Sigmoid colon (tissue), 7 donors: ENCODE results near the gene SFT2D3. TPM values are rescaled to one million over a fixed set of nuclear protein-coding genes. Genes with fewer than 3 reads are reported as not detected.
A peak's percentile ranks its signal among the peaks of the same experiment; 100 is the strongest.

ENCODE experiments used
- DNase-seq: peaks from one replicate; pipeline ENCODE4 v3.0.0-alpha.2; 2019
- H3K27ac ChIP-seq, 4 donors: fragments of 200-600 bp; sonication (generic); one replicate each; pipeline ENCODE4 v1.5.1; 2016 to 2019; ENCODE audit warnings: mild to moderate bottlenecking in 1 of 4
- H3K27me3 ChIP-seq, 3 donors: fragments of 200-600 bp; sonication (generic); one replicate each; pipeline ENCODE4 v1.5.1; 2019; ENCODE audit warnings: mild to moderate bottlenecking in 1 of 3
- H3K36me3 ChIP-seq, 4 donors: fragments of 200-600 bp; sonication (generic); one replicate each; pipeline ENCODE4 v1.5.1; 2016 to 2019
- H3K4me1 ChIP-seq, 4 donors: fragments of 200-600 bp; sonication (generic); one replicate each; pipeline ENCODE4 v1.5.1; 2017 to 2019
- H3K4me3 ChIP-seq, 4 donors: fragments of 200-600 bp; sonication (generic); one replicate each; pipeline ENCODE4 v1.5.1; 2017 to 2019; ENCODE audit warnings: mild to moderate bottlenecking in 2 of 4, moderate library complexity in 1 of 4
- H3K9me3 ChIP-seq, 4 donors: fragments of 200-600 bp in 3 of 4; sonication (generic) in 3 of 4; one replicate each; pipeline versions ENCODE4 v1.5.1 to v1.6.1; 2013 to 2019
- CTCF ChIP-seq, 4 experiments: fragments of 450-650 bp in 3 of 4; fragments of 200-600 bp in 1 of 4; IDR thresholded peaks; one replicate each; pipeline ENCODE4 v1.5.1; 2016 to 2019; ENCODE audit warnings: antibody characterized with exemption in 4 of 4, mild to moderate bottlenecking in 3 of 4, moderate library complexity in 2 of 4
- EP300 ChIP-seq, 4 donors: sonication (generic); formaldehyde crosslinking; IDR thresholded peaks; one replicate each; pipeline ENCODE4 v1.6.1; 2017; ENCODE audit warnings: antibody characterized with exemption in 4 of 4
- POLR2A ChIP-seq, 2 donors: fragments of 450-650 bp; IDR thresholded peaks; one replicate each; pipeline ENCODE4 v1.6.1; 2016; ENCODE audit warnings: antibody characterized with exemption in 2 of 2, mild to moderate bottlenecking in 2 of 2, moderate library complexity in 2 of 2
- POLR2AphosphoS5 ChIP-seq, 4 donors: sonication (generic); formaldehyde crosslinking; IDR thresholded peaks; one replicate each; pipeline ENCODE4 v1.6.1; 2017; ENCODE audit warnings: antibody characterized with exemption in 4 of 4
- WGBS, 2 donors: extraction: QIAGEN DNeasy Blood & Tissue Kit; methylation state at CpG; one replicate each; pipeline ENCODE4 v1.1.7; 2013; 5-methylcytosine and 5-hydroxymethylcytosine counted together
- intact Hi-C: fragments of 100-400 bp; cut with DNase I; formaldehyde crosslinking; loops from one replicate; pipeline ENCODE4 v1.15.1; 2023
- polyA plus RNA-seq, 3 donors: library from polyadenylated mRNA; stranded (reverse); fragments of 200-250 nt; gene quantifications; one replicate each; pipeline ENCODE4 v1.2.3, GENCODE V29; 2013
- total RNA-seq, 4 donors: library from RNA; depleted of rRNA; stranded (reverse); fragments of >200 nt; gene quantifications; one replicate each; pipeline ENCODE4 v1.1.0, GENCODE V29; 2016
- donor health status: healthy with polysubstance abuse.
- donor health status: Bipolar disorder and iron deficiency.
- donor health status: healthy.

Gene SFT2D3
- total and polyA plus RNA-seq, 7 donors: 1.4 to 8.6 (median 6.5) TPM

- peak overlapping the region; percentile 86 to 97 (median 92) for H3K27ac ChIP-seq
- H3K4me1 ChIP-seq: peaks cover 0 to 98% (median 96%) of the 10 kb centered on the region in 4 donors
- H3K27me3 ChIP-seq: no peaks in the 10 kb centered on the region
- H3K36me3 ChIP-seq: peaks cover 0 to 12% (median 4%) of the 10 kb centered on the region in 4 donors
- intact Hi-C loops: no loop called here
- WGBS, 2 donors: 83 to 85% methylated on average over 9 of the region's 9 CpGs
- peak; percentile 74 for DNase-seq
- H3K4me3 ChIP-seq: peak overlapping the region; percentile 26 to 52 (median 44)
- no peaks in the 10 kb centered on the region for H3K9me3 ChIP-seq
- TF ChIP-seq POLR2AphosphoS5 (IDR thresholded peaks at IDR 0.05) (peak; percentile 63 to 88 (median 76)), EP300 (IDR thresholded peaks at IDR 0.05) (peak in 2 of 4 donors; percentile 40 to 64), CTCF (IDR thresholded peaks at IDR 0.05) (no peak)
These were observed 38.2 kb upstream of the SFT2D3 start for GRCh38 chr2:127662937-127663565.

- peak overlapping the region; percentile 26 to 52 (median 44) for H3K4me3 ChIP-seq
- TF ChIP-seq POLR2AphosphoS5 (IDR thresholded peaks at IDR 0.05) (no peak), EP300 (IDR thresholded peaks at IDR 0.05) (no peak), POLR2A (IDR thresholded peaks at IDR 0.05) (no peak), CTCF (IDR thresholded peaks at IDR 0.05) (no peak)
- H3K27me3 ChIP-seq: no peaks in the 10 kb centered on the region
- 70 to 76% methylated on average over 6 of the region's 6 CpGs for WGBS, 2 donors
- peak overlapping the region; percentile 86 to 97 (median 92) for H3K27ac ChIP-seq
- H3K9me3 ChIP-seq: no peaks in the 10 kb centered on the region
- DNase-seq: peak; percentile 58
- peaks cover 0 to 12% (median 5%) of the 10 kb centered on the region in 4 donors for H3K36me3 ChIP-seq
- peaks cover 0 to 96% (median 92%) of the 10 kb centered on the region in 4 donors for H3K4me1 ChIP-seq
- intact Hi-C loops: no loop called here
These were observed 37.7 kb upstream of the SFT2D3 start for GRCh38 chr2:127663566-127664064.

- H3K27ac ChIP-seq: peak overlapping the region; percentile 86 to 97 (median 92)
- 14 to 19% methylated on average over 69 of the region's 69 CpGs for WGBS, 2 donors
These were observed 37.0 kb upstream of the SFT2D3 start for GRCh38 chr2:127664065-127664894.

GRCh38 chr2:127664895-127665225, 36.4 kb upstream of the SFT2D3 start:
- Histone ChIP-seq H3K27me3 (no peaks in the 10 kb centered on the region), H3K27ac (peak overlapping the region; percentile 86 to 97 (median 92)), H3K9me3 (no peaks in the 10 kb centered on the region), H3K36me3 (peaks cover 0 to 12% (median 5%) of the 10 kb centered on the region in 4 donors), H3K4me3 (peak overlapping the region; percentile 26 to 52 (median 44)), H3K4me1 (peaks cover 0 to 96% (median 91%) of the 10 kb centered on the region in 4 donors)
- no peak for DNase-seq
- intact Hi-C loops: no loop called here
- WGBS, 2 donors: 91 to 93% methylated on average over 6 of the region's 6 CpGs
- TF ChIP-seq POLR2A (IDR thresholded peaks at IDR 0.05): no peak
- no peak for TF ChIP-seq CTCF (IDR thresholded peaks at IDR 0.05)
- no peak for TF ChIP-seq POLR2AphosphoS5 (IDR thresholded peaks at IDR 0.05)
- TF ChIP-seq EP300 (IDR thresholded peaks at IDR 0.05): no peak

More at GRCh38 chr2:127664065-127664894, 37.0 kb upstream of the SFT2D3 start:
- intact Hi-C loops: no loop called here
- no peak for TF ChIP-seq POLR2A (IDR thresholded peaks at IDR 0.05)
- TF ChIP-seq POLR2AphosphoS5 (IDR thresholded peaks at IDR 0.05): peak in 2 of 4 donors; percentile 40 to 41
- no peaks in the 10 kb centered on the region for H3K9me3 ChIP-seq
- peak overlapping the region; percentile 26 to 52 (median 44) for H3K4me3 ChIP-seq
- peaks cover 0 to 96% (median 92%) of the 10 kb centered on the region in 4 donors for H3K4me1 ChIP-seq
- H3K27me3 ChIP-seq: no peaks in the 10 kb centered on the region
- DNase-seq: peak; percentile 75
- H3K36me3 ChIP-seq: peaks cover 0 to 12% (median 5%) of the 10 kb centered on the region in 4 donors
